DND-41 (cell line): Measurements from ENCODE around the gene PRAMEF10.
"Not testable (repeated sequence)": the region's sequence is repeated elsewhere in the genome, so short reads cannot be mapped to it uniquely, and the experiment has no call there.

Source experiments
- ATAC-seq: fragments of 200-7000 bp; cut with Tn5 transposase; 3 replicates; pipeline ENCODE4 v1.9.1; 2021; ENCODE audit warnings: low read depth; ENCODE audit not compliant: insufficient read depth
- DNase-seq: peaks from one replicate; pipeline ENCODE4 v3.0.0-alpha.2; 2020
- H2AFZ ChIP-seq: 2 replicates; pipeline ENCODE4 v1.6.0; 2012; ENCODE audit warnings: low read depth, low read length
- H3K27ac ChIP-seq: 2 replicates; pipeline ENCODE4 v1.5.1; 2012; ENCODE audit warnings: low read length, inconsistent platforms
- H3K27me3 ChIP-seq: fragments of 200-600 bp; sonication (generic); 2 replicates; pipeline ENCODE4 v1.6.0; 2012; ENCODE audit warnings: low read length, mild to moderate bottlenecking, inconsistent platforms; ENCODE audit not compliant: insufficient read depth, poor library complexity
- H3K36me3 ChIP-seq: 2 replicates; pipeline ENCODE4 v1.5.1; 2012; ENCODE audit warnings: low read length, inconsistent platforms; ENCODE audit not compliant: insufficient read depth
- H3K4me1 ChIP-seq: 2 replicates; pipeline ENCODE4 v1.5.1; 2012; ENCODE audit warnings: mild to moderate bottlenecking, low read length; ENCODE audit not compliant: insufficient read depth
- H3K4me2 ChIP-seq: 2 replicates; pipeline ENCODE4 v1.6.0; 2012; ENCODE audit warnings: mild to moderate bottlenecking, moderate library complexity, low read length, inconsistent platforms; ENCODE audit not compliant: insufficient read depth
- H3K4me3 ChIP-seq, 2 experiments: fragments of 200-600 bp in 1 of 2; shearing (Covaris generic) in 1 of 2; 2 replicates each; pipeline ENCODE4 v1.5.1; 2012 to 2016; ENCODE audit warnings: inconsistent platforms in 2 of 2, low read length in 2 of 2, mild to moderate bottlenecking in 2 of 2, low read depth in 1 of 2, moderate library complexity in 1 of 2
- H3K79me2 ChIP-seq: 2 replicates; pipeline ENCODE4 v1.6.0; 2012; ENCODE audit warnings: low read length, inconsistent platforms; ENCODE audit not compliant: insufficient read depth
- H3K9ac ChIP-seq: 2 replicates; pipeline ENCODE4 v1.6.0; 2012; ENCODE audit warnings: low read depth, mild to moderate bottlenecking, inconsistent platforms, low read length, moderate library complexity
- H3K9me3 ChIP-seq: 2 replicates; pipeline ENCODE4 v1.5.1; 2012; ENCODE audit warnings: low read length, moderate library complexity, mild to moderate bottlenecking, inconsistent platforms; ENCODE audit not compliant: insufficient read depth, severe bottlenecking
- H4K20me1 ChIP-seq: 2 replicates; pipeline ENCODE4 v1.6.0; 2012; ENCODE audit warnings: low read length; ENCODE audit not compliant: insufficient read depth
- CTCF ChIP-seq: IDR thresholded peaks from 2 replicates; pipeline ENCODE4 v1.5.1; 2012; ENCODE audit warnings: borderline replicate concordance, low read length, moderate library complexity, mild to moderate bottlenecking; ENCODE audit not compliant: poor library complexity, severe bottlenecking; ENCODE audit errors: extremely low read depth
- EZH2 ChIP-seq: IDR thresholded peaks from 3 replicates; pipeline ENCODE4 v1.6.1; 2012; ENCODE audit warnings: borderline replicate concordance, low read depth, mild to moderate bottlenecking, moderate library complexity, low read length, inconsistent platforms; ENCODE audit not compliant: severe bottlenecking

Gene PRAMEF10

GRCh38 chr1:12899186-12899585 lies 1.1 kb upstream of the PRAMEF10 start:
- H3K4me2 ChIP-seq, H3K27ac ChIP-seq, H2AFZ ChIP-seq, H3K79me2 ChIP-seq, DNase-seq, H3K4me3 ChIP-seq, H3K4me1 ChIP-seq, H3K36me3 ChIP-seq, H3K27me3 ChIP-seq, H3K9me3 ChIP-seq, H3K9ac ChIP-seq, H4K20me1 ChIP-seq, ATAC-seq: not testable (repeated sequence)

GRCh38 chr1:12886101-12886500 lies 12.0 kb downstream of the PRAMEF10 start, which contains the start of gene PRAMEF4:
PRAMEF4 (minus strand) TSS chr1:12886201; CDS start chr1:12883394, 2,807 bp downstream.
- not testable (repeated sequence) for H3K4me3 ChIP-seq, DNase-seq, H2AFZ ChIP-seq, ATAC-seq, H4K20me1 ChIP-seq, H3K27me3 ChIP-seq, H3K9ac ChIP-seq, H3K36me3 ChIP-seq, H3K4me2 ChIP-seq, H3K4me1 ChIP-seq, H3K27ac ChIP-seq, H3K79me2 ChIP-seq, H3K9me3 ChIP-seq

- not testable (repeated sequence) for H3K9ac ChIP-seq, H3K4me2 ChIP-seq, H4K20me1 ChIP-seq, H3K27me3 ChIP-seq, H3K79me2 ChIP-seq, DNase-seq, H3K9me3 ChIP-seq, H3K4me1 ChIP-seq, H2AFZ ChIP-seq, H3K27ac ChIP-seq, H3K4me3 ChIP-seq, H3K36me3 ChIP-seq, ATAC-seq
Measured at GRCh38 chr1:12878453-12878852, 19.6 kb downstream of the PRAMEF10 start.

GRCh38 chr1:12863131-12863880 lies 34.8 kb downstream of the PRAMEF10 start:
- H3K9me3 ChIP-seq, H4K20me1 ChIP-seq, DNase-seq, H3K27ac ChIP-seq, H3K4me1 ChIP-seq, H3K27me3 ChIP-seq, H2AFZ ChIP-seq, H3K9ac ChIP-seq, H3K4me3 ChIP-seq, H3K79me2 ChIP-seq, H3K4me2 ChIP-seq, ATAC-seq, H3K36me3 ChIP-seq: not testable (repeated sequence)

- not testable (repeated sequence) for ATAC-seq, H3K4me2 ChIP-seq, H3K4me3 ChIP-seq, H4K20me1 ChIP-seq, H3K79me2 ChIP-seq, H3K27me3 ChIP-seq, DNase-seq, H3K36me3 ChIP-seq, H3K27ac ChIP-seq, H3K4me1 ChIP-seq, H2AFZ ChIP-seq, H3K9me3 ChIP-seq, H3K9ac ChIP-seq
Measured at GRCh38 chr1:12856786-12857185, 41.3 kb downstream of the PRAMEF10 start, which contains the start of gene PRAMEF2. PRAMEF2 (plus strand) TSS chr1:12857086; CDS start chr1:12859010, 1,924 bp downstream.

GRCh38 chr1:12851779-12852178 lies 46.3 kb downstream of the PRAMEF10 start:
- DNase-seq (no peak), ATAC-seq (no peak)
- Histone ChIP-seq H3K27me3 (no peaks in the 10 kb centered on the region), H3K9me3 (no peaks in the 10 kb centered on the region), H3K4me1 (no peaks in the 10 kb centered on the region), H3K79me2 (no peaks in the 10 kb centered on the region), H3K36me3 (no peaks in the 10 kb centered on the region), H3K4me3 (no peak overlapping the region), H3K27ac (no peak overlapping the region), H3K9ac (no peak overlapping the region), H2AFZ (no peak overlapping the region), H4K20me1 (no peaks in the 10 kb centered on the region), H3K4me2 (no peak overlapping the region)
- no peak for TF ChIP-seq CTCF
- TF ChIP-seq EZH2 = no peak

- not testable (repeated sequence) for H4K20me1 ChIP-seq, H2AFZ ChIP-seq, H3K9ac ChIP-seq, H3K4me3 ChIP-seq, H3K27me3 ChIP-seq, H3K4me1 ChIP-seq, H3K79me2 ChIP-seq, H3K4me2 ChIP-seq, DNase-seq, H3K27ac ChIP-seq, H3K36me3 ChIP-seq, ATAC-seq, H3K9me3 ChIP-seq
Measured at GRCh38 chr1:12848620-12849019, 49.5 kb downstream of the PRAMEF10 start, which contains the start of gene HNRNPCL1. HNRNPCL1 (minus strand) TSS chr1:12848720; CDS start chr1:12848289, 431 bp downstream.
